GM23338 (cell line): ENCODE measurements around the gene SRGN. TPM values are rescaled to one million over a fixed set of nuclear protein-coding genes. Genes with fewer than 3 reads are reported as not detected.

Source experiments
- ATAC-seq: fragments of 200-7000 bp; cut with Tn5 transposase; 3 replicates; pipeline ENCODE4 v1.9.1; 2020
- DNase-seq: peaks from one replicate; pipeline ENCODE4 v3.0.0-alpha.2; 2015; ENCODE audit warnings: low spot score
- H2AFZ ChIP-seq: fragments of 200-600 bp; sonication (generic); 2 replicates; pipeline ENCODE4 v1.8.0; 2016; ENCODE audit warnings: antibody characterized with exemption, mild to moderate bottlenecking, moderate library complexity
- H3F3A ChIP-seq: fragments of 200-600 bp; sonication (generic); replicated peaks from 2 replicates; pipeline ENCODE4 v1.8.0; 2017; ENCODE audit warnings: antibody characterized with exemption, mixed run types, low read depth
- H3K27ac ChIP-seq: fragments of 200-600 bp; sonication (generic); 2 replicates; pipeline ENCODE4 v1.6.1; 2016; ENCODE audit warnings: low read depth
- H3K27me3 ChIP-seq: fragments of 200-600 bp; sonication (generic); 2 replicates; pipeline ENCODE4 v1.8.0; 2016; ENCODE audit warnings: mild to moderate bottlenecking, mixed run types, moderate library complexity; ENCODE audit not compliant: insufficient read depth
- H3K36me3 ChIP-seq: fragments of 200-600 bp; sonication (generic); 2 replicates; pipeline ENCODE4 v1.8.0; 2016; ENCODE audit warnings: mild to moderate bottlenecking; ENCODE audit not compliant: insufficient read depth
- H3K4me1 ChIP-seq: fragments of 200-600 bp; sonication (generic); 2 replicates; pipeline ENCODE4 v1.8.0; 2016; ENCODE audit warnings: mild to moderate bottlenecking, moderate library complexity; ENCODE audit not compliant: insufficient read depth
- H3K4me2 ChIP-seq: fragments of 200-600 bp; sonication (generic); 2 replicates; pipeline ENCODE4 v1.7.1; 2017; ENCODE audit warnings: mixed run types
- H3K4me3 ChIP-seq: fragments of 200-600 bp; sonication (generic); 2 replicates; pipeline ENCODE4 v1.6.1; 2016; ENCODE audit warnings: mixed run types
- H3K79me2 ChIP-seq: fragments of 200-600 bp; sonication (generic); replicated peaks from 2 replicates; pipeline ENCODE4 v1.8.0; 2017; ENCODE audit warnings: mild to moderate bottlenecking; ENCODE audit not compliant: insufficient read depth
- H3K9me2 ChIP-seq: fragments of 200-600 bp; sonication (generic); 2 replicates; pipeline ENCODE4 v1.8.0; 2017; ENCODE audit not compliant: insufficient read depth
- H4K20me1 ChIP-seq: fragments of 200-600 bp; sonication (generic); replicated peaks from 2 replicates; pipeline ENCODE4 v1.8.0; 2017; ENCODE audit warnings: mild to moderate bottlenecking; ENCODE audit not compliant: insufficient read depth
- H3K27ac Mint-ChIP-seq: 2 replicates; pipeline ENCODE4 v1.8.0; 2020; ENCODE audit warnings: inconsistent platforms, mild to moderate bottlenecking, moderate library complexity, mixed read lengths
- H3K27me3 Mint-ChIP-seq: 3 replicates; pipeline ENCODE4 v1.8.0; 2022; ENCODE audit warnings: low read depth, mild to moderate bottlenecking, moderate library complexity, mixed read lengths, inconsistent platforms; ENCODE audit not compliant: insufficient read depth, poor library complexity
- H3K36me3 Mint-ChIP-seq: 3 replicates; pipeline ENCODE4 v1.8.0; 2021; ENCODE audit warnings: low read depth, mild to moderate bottlenecking, inconsistent platforms, moderate library complexity, mixed read lengths
- H3K4me1 Mint-ChIP-seq: 3 replicates; pipeline ENCODE4 v1.8.0; 2020; ENCODE audit warnings: mild to moderate bottlenecking, inconsistent platforms, mixed read lengths
- H3K4me3 Mint-ChIP-seq: 3 replicates; pipeline ENCODE4 v1.8.0; 2021; ENCODE audit warnings: moderate library complexity, mild to moderate bottlenecking, inconsistent platforms, mixed read lengths
- H3K9me3 Mint-ChIP-seq: 3 replicates; pipeline ENCODE4 v1.8.0; 2020; ENCODE audit warnings: moderate library complexity, mild to moderate bottlenecking, inconsistent platforms, mixed read lengths
- CREB1 ChIP-seq: fragments of 250-450 bp; sonication (Bioruptor Pico); IDR thresholded peaks from 2 replicates; pipeline ENCODE4 v1.5.0; 2020; ENCODE audit warnings: low read depth, mild to moderate bottlenecking, moderate library complexity
- ETS1 ChIP-seq: IDR thresholded peaks from 2 replicates; pipeline ENCODE4 v1.6.1; 2016; ENCODE audit warnings: antibody characterized with exemption
- EZH2 ChIP-seq: fragments of 200-600 bp; sonication (generic); IDR thresholded peaks from one replicate; pipeline ENCODE4 v1.8.0; 2017; ENCODE audit warnings: antibody characterized with exemption, mild to moderate bottlenecking, low read depth; ENCODE audit not compliant: unreplicated experiment
- EZH2phosphoT487 ChIP-seq: fragments of 200-600 bp; sonication (generic); IDR thresholded peaks from one replicate; pipeline ENCODE4 v1.8.1; 2018; ENCODE audit warnings: antibody characterized with exemption; ENCODE audit not compliant: unreplicated experiment
- JUNB ChIP-seq: IDR thresholded peaks from one replicate; pipeline ENCODE4 v1.6.1; 2016; ENCODE audit warnings: antibody characterized with exemption; ENCODE audit not compliant: unreplicated experiment
- NANOG ChIP-seq: IDR thresholded peaks from 2 replicates; pipeline ENCODE4 v1.6.1; 2016; ENCODE audit warnings: antibody characterized with exemption, borderline replicate concordance
- POLR2AphosphoS5 ChIP-seq: IDR thresholded peaks from 2 replicates; pipeline ENCODE4 v1.6.1; 2016; ENCODE audit warnings: antibody characterized with exemption, low read depth
- STAT1 ChIP-seq: IDR thresholded peaks from one replicate; pipeline ENCODE4 v1.6.1; 2016; ENCODE audit warnings: antibody characterized with exemption; ENCODE audit not compliant: unreplicated experiment
- ZNF114 ChIP-seq: fragments of 250-450 bp; sonication (Bioruptor Pico); IDR thresholded peaks from 2 replicates; pipeline ENCODE4 v1.5.0; 2020; ENCODE audit warnings: mild to moderate bottlenecking, moderate library complexity
- ZNF331 ChIP-seq: fragments of 250-450 bp; sonication (Bioruptor Pico); IDR thresholded peaks from 2 replicates; pipeline ENCODE4 v1.5.0; 2020; ENCODE audit warnings: low read depth, mild to moderate bottlenecking, moderate library complexity
- polyA plus RNA-seq: library from polyadenylated mRNA; unstranded; fragments of >200 nt; fragmentation: Nextera tagmentation; extraction: Ambion mirVana; gene quantifications from 2 replicates; pipeline ENCODE4 v1.2.1, GENCODE V29; 2016
- total RNA-seq: library from RNA; depleted of rRNA; stranded (reverse); fragments of >200 nt; shearing (Covaris generic); gene quantifications from 2 replicates; pipeline ENCODE4 v1.2.3, GENCODE V29; 2014
- TF ChIP-seq, protein P1 (sequence below): fragments of 250-450 bp; sonication (Bioruptor Pico); IDR thresholded peaks from 2 replicates; pipeline ENCODE4 v1.5.0; 2020; ENCODE audit warnings: mild to moderate bottlenecking, moderate library complexity
- TF ChIP-seq, protein P2 (sequence below), 2 experiments: fragments of 200-600 bp in 1 of 2; sonication (generic) in 1 of 2; conservative IDR thresholded peaks; 2 replicates each; pipeline versions ENCODE4 v1.5.1 to v1.6.1; 2016 to 2017; ENCODE audit warnings: antibody characterized with exemption in 2 of 2, low read depth in 2 of 2, mild to moderate bottlenecking in 2 of 2, moderate library complexity in 1 of 2
- TF ChIP-seq, protein P3 (sequence below): IDR thresholded peaks from one replicate; pipeline ENCODE4 v1.6.1; 2018; ENCODE audit warnings: antibody characterized with exemption; ENCODE audit not compliant: unreplicated experiment

SRGN gene
- total and polyA plus RNA-seq, 2 experiments from 2014 or later: not detected

DNA sequence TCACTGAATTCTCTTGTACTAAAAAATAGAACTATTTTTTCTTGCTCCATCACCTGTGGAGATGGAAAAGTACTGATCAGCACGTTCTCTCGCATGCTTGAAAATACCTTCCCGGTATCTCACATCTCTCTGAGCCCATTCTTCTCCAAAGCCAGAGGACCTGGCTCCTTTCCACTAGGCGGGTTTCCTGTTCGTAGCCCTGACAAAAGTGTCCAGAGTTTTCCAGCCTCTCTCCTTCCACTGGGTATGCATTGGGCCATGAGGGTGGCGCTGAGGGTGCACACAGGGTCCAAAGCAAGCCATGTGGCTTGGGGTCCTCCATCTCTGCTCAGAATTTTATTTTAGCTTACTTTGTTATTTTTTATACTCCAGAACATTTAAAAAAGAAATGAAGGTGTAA is 16.3 kb upstream of the SRGN start:
- H3K36me3 ChIP-seq: no peaks in the 10 kb centered on the region
- Mint-ChIP-seq H3K27ac (no peak overlapping the region), H3K4me3 (no peak overlapping the region), H3K27me3 (peaks cover 2% of the 10 kb centered on the region), H3K9me3 (no peaks in the 10 kb centered on the region), H3K4me1 (peaks cover 11% of the 10 kb centered on the region; the same call in 2 of the 3 replicates), H3K36me3 (no peaks in the 10 kb centered on the region)
- no peak overlapping the region for H3K27ac ChIP-seq
- H3F3A ChIP-seq: no peaks in the 10 kb centered on the region
- no peak overlapping the region for H3K4me3 ChIP-seq
- H3K9me2 ChIP-seq: no peaks in the 10 kb centered on the region
- no peaks in the 10 kb centered on the region for H4K20me1 ChIP-seq
- DNase-seq: no peak
- no peaks in the 10 kb centered on the region for H3K27me3 ChIP-seq
- no peak overlapping the region for H2AFZ ChIP-seq
- no peak for TF ChIP-seq CREB1 (CRISPR knock-in tag)
- TF ChIP-seq EZH2: no peak
- no peak for TF ChIP-seq JUNB
- no peak for TF ChIP-seq EZH2phosphoT487
- TF ChIP-seq, protein P1, sequence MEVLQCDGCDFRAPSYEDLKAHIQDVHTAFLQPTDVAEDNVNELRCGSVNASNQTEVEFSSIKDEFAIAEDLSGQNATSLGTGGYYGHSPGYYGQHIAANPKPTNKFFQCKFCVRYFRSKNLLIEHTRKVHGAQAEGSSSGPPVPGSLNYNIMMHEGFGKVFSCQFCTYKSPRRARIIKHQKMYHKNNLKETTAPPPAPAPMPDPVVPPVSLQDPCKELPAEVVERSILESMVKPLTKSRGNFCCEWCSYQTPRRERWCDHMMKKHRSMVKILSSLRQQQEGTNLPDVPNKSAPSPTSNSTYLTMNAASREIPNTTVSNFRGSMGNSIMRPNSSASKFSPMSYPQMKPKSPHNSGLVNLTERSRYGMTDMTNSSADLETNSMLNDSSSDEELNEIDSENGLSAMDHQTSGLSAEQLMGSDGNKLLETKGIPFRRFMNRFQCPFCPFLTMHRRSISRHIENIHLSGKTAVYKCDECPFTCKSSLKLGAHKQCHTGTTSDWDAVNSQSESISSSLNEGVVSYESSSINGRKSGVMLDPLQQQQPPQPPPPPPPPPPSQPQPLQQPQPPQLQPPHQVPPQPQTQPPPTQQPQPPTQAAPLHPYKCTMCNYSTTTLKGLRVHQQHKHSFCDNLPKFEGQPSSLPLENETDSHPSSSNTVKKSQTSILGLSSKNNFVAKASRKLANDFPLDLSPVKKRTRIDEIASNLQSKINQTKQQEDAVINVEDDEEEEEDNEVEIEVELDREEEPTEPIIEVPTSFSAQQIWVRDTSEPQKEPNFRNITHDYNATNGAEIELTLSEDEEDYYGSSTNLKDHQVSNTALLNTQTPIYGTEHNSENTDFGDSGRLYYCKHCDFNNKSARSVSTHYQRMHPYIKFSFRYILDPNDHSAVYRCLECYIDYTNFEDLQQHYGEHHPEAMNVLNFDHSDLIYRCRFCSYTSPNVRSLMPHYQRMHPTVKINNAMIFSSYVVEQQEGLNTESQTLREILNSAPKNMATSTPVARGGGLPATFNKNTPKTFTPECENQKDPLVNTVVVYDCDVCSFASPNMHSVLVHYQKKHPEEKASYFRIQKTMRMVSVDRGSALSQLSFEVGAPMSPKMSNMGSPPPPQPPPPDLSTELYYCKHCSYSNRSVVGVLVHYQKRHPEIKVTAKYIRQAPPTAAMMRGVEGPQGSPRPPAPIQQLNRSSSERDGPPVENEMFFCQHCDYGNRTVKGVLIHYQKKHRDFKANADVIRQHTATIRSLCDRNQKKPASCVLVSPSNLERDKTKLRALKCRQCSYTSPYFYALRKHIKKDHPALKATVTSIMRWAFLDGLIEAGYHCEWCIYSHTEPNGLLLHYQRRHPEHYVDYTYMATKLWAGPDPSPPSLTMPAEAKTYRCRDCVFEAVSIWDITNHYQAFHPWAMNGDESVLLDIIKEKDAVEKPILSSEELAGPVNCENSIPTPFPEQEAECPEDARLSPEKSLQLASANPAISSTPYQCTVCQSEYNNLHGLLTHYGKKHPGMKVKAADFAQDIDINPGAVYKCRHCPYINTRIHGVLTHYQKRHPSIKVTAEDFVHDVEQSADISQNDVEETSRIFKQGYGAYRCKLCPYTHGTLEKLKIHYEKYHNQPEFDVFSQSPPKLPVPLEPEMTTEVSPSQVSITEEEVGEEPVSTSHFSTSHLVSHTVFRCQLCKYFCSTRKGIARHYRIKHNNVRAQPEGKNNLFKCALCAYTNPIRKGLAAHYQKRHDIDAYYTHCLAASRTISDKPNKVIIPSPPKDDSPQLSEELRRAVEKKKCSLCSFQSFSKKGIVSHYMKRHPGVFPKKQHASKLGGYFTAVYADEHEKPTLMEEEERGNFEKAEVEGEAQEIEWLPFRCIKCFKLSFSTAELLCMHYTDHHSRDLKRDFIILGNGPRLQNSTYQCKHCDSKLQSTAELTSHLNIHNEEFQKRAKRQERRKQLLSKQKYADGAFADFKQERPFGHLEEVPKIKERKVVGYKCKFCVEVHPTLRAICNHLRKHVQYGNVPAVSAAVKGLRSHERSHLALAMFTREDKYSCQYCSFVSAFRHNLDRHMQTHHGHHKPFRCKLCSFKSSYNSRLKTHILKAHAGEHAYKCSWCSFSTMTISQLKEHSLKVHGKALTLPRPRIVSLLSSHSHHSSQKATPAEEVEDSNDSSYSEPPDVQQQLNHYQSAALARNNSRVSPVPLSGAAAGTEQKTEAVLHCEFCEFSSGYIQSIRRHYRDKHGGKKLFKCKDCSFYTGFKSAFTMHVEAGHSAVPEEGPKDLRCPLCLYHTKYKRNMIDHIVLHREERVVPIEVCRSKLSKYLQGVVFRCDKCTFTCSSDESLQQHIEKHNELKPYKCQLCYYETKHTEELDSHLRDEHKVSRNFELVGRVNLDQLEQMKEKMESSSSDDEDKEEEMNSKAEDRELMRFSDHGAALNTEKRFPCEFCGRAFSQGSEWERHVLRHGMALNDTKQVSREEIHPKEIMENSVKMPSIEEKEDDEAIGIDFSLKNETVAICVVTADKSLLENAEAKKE (CRISPR knock-in tag): no peak
- TF ChIP-seq, protein P2, sequence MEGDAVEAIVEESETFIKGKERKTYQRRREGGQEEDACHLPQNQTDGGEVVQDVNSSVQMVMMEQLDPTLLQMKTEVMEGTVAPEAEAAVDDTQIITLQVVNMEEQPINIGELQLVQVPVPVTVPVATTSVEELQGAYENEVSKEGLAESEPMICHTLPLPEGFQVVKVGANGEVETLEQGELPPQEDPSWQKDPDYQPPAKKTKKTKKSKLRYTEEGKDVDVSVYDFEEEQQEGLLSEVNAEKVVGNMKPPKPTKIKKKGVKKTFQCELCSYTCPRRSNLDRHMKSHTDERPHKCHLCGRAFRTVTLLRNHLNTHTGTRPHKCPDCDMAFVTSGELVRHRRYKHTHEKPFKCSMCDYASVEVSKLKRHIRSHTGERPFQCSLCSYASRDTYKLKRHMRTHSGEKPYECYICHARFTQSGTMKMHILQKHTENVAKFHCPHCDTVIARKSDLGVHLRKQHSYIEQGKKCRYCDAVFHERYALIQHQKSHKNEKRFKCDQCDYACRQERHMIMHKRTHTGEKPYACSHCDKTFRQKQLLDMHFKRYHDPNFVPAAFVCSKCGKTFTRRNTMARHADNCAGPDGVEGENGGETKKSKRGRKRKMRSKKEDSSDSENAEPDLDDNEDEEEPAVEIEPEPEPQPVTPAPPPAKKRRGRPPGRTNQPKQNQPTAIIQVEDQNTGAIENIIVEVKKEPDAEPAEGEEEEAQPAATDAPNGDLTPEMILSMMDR (conservative IDR thresholded peaks at IDR 0.05; ENCODE audit: low read depth in 2 of 2): no peak
- no peak for TF ChIP-seq ZNF114 (CRISPR knock-in tag)
- TF ChIP-seq ZNF331 (CRISPR knock-in tag): no peak
- TF ChIP-seq POLR2AphosphoS5: no peak
- TF ChIP-seq ETS1: no peak
- TF ChIP-seq STAT1: no peak
- TF ChIP-seq NANOG: no peak
- TF ChIP-seq, protein P3, sequence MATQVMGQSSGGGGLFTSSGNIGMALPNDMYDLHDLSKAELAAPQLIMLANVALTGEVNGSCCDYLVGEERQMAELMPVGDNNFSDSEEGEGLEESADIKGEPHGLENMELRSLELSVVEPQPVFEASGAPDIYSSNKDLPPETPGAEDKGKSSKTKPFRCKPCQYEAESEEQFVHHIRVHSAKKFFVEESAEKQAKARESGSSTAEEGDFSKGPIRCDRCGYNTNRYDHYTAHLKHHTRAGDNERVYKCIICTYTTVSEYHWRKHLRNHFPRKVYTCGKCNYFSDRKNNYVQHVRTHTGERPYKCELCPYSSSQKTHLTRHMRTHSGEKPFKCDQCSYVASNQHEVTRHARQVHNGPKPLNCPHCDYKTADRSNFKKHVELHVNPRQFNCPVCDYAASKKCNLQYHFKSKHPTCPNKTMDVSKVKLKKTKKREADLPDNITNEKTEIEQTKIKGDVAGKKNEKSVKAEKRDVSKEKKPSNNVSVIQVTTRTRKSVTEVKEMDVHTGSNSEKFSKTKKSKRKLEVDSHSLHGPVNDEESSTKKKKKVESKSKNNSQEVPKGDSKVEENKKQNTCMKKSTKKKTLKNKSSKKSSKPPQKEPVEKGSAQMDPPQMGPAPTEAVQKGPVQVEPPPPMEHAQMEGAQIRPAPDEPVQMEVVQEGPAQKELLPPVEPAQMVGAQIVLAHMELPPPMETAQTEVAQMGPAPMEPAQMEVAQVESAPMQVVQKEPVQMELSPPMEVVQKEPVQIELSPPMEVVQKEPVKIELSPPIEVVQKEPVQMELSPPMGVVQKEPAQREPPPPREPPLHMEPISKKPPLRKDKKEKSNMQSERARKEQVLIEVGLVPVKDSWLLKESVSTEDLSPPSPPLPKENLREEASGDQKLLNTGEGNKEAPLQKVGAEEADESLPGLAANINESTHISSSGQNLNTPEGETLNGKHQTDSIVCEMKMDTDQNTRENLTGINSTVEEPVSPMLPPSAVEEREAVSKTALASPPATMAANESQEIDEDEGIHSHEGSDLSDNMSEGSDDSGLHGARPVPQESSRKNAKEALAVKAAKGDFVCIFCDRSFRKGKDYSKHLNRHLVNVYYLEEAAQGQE: no peak
- no peak for ATAC-seq
- H3K79me2 ChIP-seq: no peaks in the 10 kb centered on the region
- no peak overlapping the region for H3K4me2 ChIP-seq
- no peaks in the 10 kb centered on the region for H3K4me1 ChIP-seq
